HUDEP-2 (cell line): ENCODE data around the gene STX8.

Experiments used
- DNase-seq, 76 experiments: peaks; one replicate each; lab custom pipeline; 2025; ENCODE audit not compliant: unreplicated experiment in 76 of 76; lab: John Stamatoyannopoulos, UW

STX8 gene

GRCh38 chr17:9200699-9201359 lies 374.8 kb downstream of the STX8 start:
- DNase-seq, result no peak
